SHP77 treated with DMSO at 0.1 percent for 48 hours (cell line): Measurements from ENCODE around the gene DBNDD2.
A peak's percentile ranks its signal among the peaks of the same experiment; 100 is the strongest.

Source experiments
- DNase-seq: peaks from one replicate; lab custom pipeline; 2025; lab: John Stamatoyannopoulos, UW

Gene DBNDD2

DNA sequence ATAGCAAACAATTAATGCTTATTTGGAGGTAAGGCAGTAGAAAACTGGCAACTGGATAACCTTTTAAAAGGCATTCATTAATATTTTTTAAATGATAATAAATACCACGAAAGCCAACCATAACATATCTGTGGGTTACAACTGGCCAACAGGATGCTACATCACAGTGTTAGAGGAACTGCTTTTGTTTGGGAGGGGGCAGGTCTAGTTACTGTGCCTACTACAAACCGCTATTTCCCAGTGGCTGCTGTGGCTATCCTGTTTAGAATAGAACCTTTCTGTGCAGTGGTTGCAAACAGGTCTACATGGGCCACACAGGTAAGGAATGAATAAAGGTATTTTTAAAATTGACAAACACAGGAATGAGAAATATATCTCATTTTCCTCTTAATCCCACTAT is 8.8 kb downstream of the DBNDD2 start:
- no peak for DNase-seq

DNA sequence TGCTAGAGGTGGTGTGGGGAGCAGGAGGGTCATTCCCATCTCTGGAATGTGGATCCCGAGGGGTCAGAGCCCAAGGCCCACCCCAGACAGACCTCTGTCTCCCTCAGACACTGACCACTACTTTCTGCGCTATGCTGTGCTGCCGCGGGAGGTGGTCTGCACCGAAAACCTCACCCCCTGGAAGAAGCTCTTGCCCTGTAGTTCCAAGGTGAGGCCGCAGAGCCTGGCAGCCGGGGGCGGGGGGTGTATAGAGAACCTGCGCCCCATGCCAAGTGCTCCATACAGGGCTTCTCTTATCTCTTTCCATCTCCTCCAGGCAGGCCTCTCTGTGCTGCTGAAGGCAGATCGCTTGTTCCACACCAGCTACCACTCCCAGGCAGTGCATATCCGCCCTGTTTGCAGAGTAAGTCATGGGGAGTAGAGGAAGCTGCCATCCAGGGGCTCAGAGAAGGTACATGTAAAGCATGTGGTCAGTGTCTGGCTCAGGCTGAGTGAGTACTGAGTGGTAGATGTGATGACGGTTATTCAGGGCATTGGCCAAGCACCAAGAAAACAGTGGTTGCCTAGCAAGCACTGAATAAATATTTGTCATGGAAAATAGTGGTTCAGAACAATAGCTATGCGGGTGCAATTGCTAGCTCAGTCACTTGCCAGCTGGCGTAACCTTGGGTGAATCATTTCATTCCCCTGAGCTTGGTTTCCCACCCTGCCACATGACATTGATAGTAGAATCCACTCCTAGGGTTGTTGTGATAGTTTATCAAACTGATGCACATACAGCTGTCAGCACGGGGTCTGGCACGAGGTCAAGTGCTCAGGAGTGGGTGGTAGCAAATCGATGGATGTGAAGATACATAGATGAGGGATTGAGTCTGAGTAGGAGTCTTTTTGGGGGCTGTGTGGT is 11.4 kb downstream of the DBNDD2 start:
- DNase-seq = peak; percentile 98

DNA sequence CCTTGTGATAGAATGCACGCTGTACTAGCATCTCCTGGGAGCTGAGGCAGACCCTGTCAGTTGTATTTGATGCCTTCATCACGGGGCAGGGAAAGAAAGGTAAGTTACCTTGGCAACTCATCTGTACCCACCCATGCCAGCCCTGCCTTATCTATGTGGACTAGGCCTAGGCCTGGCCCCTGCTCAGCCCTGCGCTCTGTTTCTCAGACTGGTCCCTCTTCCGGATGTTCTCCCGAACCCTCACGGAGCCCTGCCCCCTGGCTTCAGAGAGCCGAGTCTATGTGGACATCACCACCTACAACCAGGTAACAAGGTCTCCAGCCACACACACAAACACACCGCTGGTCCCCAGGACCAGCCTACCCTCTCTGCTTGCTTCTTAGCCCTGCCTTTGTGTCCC is 12.0 kb downstream of the DBNDD2 start:
- no peak for DNase-seq

DNA sequence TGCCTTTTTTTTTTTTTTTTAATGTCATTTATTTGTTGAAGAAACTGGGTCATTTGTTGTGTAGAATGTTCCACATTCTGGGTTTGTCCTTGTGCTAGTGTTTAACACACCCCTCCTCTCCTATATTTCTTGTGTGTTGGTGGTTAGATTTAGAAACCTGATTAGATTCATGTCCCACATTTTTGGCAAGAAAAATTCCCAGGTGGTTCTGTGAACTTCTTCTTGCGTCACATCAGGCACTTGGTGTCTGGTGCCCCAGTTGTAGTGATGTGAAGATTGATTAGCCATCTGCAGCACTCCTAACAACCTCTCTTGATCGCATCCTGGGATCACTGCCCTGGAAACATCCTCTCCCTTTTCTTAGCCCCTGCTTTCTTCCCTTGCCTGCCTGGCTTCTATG is 15.6 kb downstream of the DBNDD2 start:
- no peak for DNase-seq

DNA sequence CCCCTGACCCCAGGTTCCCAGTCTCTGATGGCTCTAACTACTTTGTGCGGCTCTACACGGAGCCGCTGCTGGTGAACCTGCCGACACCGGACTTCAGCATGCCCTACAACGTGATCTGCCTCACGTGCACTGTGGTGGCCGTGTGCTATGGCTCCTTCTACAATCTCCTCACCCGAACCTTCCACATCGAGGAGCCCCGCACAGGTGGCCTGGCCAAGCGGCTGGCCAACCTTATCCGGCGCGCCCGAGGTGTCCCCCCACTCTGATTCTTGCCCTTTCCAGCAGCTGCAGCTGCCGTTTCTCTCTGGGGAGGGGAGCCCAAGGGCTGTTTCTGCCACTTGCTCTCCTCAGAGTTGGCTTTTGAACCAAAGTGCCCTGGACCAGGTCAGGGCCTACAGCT is 17.5 kb downstream of the DBNDD2 start:
- DNase-seq = no peak

DNA sequence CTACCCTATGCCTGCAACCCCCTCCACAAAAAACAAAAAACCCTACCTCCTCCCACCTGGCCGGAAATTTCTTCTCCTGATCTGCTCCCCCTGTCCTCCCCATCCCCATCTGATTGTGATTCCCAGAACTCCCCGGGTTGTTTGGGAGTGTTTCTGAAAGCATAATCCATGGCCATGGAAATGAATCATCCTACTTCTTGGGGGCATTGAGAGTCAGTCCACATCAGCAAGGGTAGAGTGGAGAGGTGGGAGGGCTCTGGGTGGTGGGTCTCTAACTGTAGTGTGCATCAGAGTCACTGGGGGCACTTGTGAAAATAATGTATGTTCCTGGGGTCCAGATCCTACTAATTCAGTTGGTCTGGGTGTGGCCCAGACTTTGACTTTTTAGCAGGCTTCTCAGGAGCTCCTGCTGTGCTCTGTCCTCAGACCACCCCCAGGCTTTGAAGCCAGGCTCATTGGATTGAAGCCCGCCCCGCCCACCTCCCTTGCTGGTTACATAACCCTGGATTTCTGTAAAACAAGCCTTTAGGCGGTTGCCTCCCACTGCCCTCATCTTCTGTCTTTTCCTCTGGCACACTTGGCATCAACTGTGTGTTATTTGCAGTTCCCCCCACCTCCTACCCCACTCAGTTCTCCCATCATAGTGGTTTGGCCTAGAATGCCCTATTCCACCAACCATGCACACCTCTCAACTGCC is 18.4 kb downstream of the DBNDD2 start:
- DNase-seq = no peak

DNA sequence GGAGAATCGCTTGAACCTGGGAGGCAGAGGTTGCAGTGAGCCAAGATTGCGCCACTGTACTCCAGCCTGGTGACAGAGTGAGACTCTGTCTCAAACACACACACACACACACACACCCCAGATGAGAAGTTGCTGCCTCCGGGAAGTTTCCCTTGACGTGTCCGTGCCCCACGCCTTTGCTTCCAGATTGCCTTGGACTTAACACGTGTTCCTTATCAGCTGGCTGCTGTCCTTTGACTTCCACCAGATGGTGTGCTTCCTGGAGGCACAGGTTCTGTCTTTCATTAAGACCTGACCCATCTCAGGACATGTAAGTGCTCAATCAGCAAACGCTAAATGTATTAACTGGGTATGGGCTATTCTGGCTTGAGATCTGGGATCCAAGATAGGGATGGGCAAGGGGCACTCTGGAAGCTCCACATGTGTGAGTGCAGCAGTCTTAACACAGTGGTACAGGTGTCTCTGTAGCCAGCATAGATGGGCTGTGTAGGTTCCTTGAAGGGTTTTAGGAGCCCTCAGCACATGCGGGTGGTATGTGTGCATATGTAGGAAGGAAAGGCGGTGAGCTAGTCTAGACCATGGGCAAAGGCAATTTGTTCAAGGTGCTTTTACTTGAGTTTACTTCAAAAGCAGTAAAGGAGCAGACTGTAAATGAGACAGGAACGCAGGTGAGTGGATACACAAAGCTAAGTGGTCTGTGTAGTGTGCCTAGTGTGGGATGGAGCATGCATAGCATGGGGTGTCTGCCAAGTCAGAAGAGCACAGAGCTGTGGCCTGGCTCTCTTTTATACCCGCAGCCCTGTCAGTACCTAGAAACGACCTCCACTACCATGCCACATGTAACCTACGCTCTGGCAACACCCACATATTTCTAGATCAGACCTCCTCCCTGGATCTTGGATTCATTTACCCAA is 19.4 kb downstream of the DBNDD2 start:
- no peak for DNase-seq

DNA sequence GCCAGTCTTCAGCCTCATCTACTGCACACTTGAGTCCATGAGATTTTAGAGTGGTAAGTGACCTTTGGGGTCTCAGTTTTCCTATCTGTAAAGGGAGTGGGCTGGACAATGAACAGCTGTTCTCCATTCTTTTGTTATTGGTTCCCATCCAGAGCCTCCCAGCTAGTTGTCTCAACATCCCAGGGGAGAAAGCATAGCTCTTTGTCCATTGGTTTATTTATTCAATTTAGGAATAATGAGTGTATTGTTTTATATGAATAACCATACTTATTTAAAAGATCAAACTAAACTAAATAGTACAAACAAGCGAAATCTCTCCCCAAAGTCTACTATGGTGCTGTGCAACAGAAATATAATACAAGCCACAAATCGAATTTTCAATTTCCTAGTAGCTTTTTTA is 21.5 kb downstream of the DBNDD2 start:
- no peak for DNase-seq

DNA sequence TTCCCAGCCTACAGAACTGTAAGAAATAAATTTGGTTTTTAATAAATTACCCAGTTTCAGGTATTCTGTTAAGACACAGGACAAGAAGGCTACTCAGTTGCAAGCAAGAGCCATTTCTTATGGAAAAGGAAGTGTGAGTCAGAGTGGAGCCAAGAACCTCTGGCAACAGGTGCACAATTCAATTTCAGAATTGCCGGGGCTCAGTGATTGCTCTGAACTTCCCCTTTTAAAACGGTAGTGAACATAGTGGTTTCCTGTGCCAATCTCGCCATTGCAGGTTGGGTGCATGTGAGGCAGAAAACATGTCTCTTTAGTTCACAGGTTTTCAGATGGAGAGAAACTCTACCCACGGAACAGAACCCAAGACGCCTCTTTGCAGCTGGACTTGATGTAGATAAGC is 24.2 kb downstream of the DBNDD2 start:
- no peak for DNase-seq

DNA sequence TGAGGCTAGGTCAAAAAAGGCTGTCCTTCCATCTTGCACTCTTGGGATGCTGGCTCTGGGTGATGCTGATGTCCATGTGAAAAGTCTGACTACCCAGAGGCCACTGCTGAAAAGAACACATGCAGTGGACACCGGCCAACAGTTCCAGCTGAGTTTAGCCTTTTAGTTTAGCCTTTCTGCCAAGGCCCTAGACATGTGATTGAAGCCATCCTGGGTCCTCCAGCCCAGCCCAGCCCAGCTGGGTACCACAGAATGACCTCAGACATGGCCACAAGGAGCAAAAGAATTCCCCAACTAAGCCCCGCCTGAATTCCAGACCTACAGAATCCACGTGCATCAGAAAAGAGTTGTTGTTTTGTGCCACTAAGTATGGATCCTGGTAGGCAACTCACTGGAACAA is 25.2 kb downstream of the DBNDD2 start:
- no peak for DNase-seq

DNA sequence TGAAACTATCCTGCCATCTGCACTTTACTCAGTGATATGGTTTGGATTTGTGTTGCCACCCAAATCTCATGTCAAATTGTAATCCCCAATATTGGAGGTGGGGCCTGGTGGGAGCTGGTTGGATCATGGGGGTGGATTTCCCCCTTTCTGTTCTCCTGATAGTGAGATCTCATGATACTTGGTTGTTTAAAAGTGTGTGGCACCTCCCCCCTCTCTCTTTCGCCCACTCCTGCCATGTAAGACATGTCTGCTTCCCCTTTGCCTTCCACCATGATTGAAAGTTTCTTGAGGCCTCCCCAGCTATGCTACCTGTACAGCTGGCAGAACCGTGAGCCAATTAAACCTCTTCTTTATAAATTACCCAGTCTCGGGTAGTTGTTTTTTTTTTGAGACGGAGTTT is 25.9 kb downstream of the DBNDD2 start:
- DNase-seq = no peak

DNA sequence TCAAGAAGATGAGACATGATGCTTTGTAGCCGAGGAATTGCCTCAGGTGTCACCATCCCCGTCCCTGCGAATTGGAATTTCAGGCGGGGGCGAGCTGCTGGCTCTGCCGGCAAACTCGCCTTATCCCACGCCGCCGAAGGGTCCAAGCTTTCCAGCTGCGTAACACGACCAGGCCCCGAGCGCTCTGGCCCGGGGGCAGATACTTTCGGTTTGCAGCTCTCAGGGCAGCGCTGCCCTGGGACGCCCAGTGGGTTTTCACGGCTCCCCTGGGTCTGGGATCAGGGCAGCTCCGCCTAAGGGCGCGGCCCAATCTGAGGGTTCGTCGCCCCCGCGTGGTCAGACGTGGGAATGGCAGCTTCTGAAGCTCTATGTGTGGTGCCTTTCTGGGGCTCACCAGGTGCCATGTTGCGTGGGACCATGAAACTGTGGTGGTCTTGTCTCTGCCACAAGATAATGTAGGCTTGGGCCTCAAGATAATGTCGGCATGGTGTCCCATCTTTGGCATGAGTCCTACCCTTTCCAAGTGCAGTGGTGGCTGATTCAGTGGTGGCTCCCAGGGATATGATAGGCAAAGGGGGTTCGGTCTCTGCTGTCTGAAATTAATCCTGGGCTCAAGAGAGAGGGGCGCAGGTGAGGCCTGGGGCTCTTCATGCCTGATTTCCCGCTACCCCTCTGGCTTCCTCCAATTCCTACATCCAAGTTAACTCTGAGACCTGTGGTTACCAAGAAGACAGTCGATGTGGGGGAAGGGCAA is 28.8 kb downstream of the DBNDD2 start:
- DNase-seq = peak; percentile 57

DNA sequence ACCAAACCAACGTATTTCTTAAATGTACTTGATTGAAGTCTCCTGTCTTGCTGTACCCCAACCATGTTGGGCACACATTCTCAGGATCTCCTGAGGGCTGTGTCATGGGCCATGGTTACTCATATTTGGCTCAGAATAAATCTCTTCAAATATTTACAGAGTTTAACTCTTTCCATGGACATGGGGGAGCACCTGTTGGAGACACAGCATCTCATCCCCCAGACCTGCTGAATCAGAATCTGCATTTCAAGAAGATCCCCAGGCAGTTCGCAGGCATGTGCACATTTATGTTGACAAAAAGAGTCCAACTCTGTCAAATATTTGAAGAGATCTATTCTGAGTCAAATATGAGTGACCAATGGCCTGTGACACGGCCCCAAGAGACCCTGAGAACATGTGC is 32.3 kb downstream of the DBNDD2 start:
- no peak for DNase-seq

DNA sequence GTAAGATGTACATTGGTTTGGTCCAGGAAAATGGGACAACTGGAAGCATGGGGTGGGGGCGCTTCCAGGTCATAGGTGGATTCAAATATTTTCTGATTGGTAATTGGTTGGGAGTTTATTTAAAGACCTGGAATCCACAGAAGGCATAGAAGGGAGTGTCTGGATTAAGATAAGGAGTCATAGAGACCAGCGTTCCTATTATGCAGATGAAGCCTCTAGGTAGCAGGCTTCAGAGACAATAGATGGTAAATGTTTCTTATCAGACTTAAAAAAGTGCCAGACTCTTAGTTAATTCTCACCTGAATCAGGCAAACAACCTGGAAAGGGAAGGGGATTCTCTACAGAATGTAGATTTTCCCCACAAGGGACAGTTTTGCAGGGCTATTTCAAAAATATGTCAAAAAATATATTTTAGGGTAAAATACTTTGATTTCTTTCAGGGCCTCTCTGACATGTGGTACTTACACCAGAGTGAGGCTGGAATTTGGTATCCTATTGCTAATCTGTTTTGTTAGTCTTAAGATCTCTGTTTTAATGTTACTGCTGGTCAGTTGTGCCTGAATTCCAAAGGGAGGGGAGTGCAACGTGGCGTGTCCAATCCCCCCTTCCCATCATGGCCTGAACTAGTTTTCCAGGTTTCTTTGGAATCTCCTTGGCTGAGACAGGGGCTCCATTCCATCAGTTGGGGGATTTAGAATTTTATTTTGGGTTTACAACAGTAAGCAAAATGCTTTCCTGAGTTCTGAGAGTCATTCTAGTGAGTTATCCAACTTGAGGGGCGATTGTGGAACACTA is 33.0 kb downstream of the DBNDD2 start:
- no peak for DNase-seq

DNA sequence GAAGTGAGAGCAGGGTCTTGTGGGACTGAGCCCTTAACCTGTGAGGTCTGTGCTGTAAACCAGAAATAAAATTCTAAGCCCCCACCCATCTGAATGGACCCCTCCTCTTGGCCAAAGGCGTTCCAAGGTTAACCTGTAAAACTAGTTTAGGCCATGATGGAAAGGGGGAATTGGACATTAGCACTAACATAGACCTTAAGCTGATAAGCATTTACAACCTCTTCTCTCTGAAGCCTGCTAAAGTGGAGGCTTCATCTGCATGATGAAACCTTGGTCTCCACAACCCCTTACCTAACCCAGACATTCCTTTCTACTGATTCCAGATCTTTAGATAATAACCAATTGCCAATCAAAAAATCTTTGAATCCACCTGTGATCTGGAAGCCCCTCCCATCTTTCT is 33.7 kb downstream of the DBNDD2 start:
- no peak for DNase-seq

DNA sequence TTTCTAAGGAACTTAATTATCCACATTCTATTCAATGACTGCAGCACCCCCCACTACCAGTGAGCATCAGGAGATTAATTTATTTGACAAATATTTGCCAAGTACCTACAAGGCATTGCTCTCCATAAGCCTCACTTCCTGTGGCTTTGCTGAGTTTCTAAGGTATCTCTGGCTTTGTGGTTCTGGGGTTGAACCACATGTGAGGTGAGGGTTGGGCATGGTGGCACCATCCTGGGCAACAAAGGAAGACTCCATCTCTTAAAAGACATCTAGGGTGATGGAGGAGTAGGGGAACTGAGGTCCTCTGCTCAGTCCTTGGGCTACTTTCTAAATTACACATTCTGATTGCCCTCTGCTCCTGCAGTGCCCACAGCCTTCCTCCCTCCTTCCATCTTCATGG is 36.0 kb downstream of the DBNDD2 start:
- no peak for DNase-seq

DNA sequence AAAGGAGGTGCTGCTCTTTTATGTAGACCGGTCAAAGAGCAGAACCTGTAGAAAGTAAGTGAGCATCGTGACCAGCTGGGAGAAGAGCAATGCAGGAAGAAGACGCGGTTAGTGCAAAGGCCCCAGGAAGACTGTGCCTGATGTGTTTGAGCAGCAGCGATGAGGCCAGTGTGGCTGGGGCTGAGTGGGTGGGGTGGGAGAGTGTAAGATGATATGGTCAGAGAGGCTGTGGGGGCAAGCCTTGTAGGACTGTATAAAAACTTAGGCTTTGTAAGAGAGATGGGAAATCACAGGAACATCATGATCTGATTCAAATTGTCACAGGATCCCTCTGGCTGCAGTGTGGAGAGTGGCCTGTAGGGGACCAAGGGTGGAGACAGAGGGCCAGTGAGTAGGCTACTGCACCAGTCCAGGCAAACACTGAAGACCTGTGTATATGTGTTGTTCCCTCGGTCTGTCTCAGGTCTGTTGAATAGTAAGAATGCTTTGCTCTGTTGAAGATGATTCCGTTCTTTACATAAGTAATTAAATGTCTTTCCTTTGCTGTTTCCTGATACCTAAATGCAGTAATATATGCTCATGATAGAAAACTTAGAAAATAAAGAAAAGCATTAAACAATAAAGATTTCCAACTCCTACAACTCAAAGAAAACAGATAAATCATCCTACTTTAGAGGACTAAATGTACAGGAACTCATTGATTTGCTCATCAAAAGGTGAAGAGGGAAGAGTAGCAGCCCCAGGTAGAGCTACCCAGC is 37.9 kb downstream of the DBNDD2 start:
- DNase-seq = no peak

DNA sequence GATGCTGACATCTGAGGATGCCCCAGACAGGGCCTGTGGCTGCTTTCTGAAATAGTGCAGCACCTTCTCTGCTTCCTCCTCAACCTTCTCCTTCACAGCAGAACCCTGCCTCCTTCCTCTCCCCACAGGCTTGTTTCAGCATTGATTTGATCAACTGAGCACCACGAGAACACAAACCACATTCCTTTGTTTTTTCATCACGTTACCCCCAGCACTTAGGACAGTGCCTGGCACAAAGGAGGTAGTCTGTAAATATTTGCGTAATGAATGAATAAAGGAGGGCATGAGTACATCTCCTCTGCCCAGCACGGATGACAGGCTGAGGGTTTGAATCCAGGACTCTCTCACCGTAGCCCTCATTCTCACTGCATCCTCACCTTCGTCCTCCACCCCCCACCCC is 40.2 kb downstream of the DBNDD2 start:
- no peak for DNase-seq

DNA sequence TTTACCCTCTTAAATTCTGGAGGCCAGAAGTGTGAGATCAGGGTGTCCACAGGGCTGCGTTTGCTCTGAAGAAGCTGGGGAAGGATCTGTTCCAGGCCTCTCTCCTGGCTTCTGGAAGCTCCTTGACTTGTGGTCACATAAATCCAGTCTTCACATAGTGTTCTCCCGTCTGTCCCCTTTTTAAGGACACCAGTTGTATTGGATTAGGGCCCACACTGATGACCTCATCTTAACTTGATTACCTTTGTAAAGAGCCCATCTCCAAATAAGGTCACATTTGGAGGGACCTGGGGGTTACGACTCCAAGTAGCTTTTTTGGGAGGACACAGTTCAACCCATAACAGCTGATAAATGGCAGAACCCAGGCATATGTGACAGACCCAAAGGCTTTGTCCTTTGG is 41.4 kb downstream of the DBNDD2 start:
- DNase-seq = no peak
